Nephron (organoid): ENCODE results near the gene PTPRM.
A peak's percentile ranks its signal among the peaks of the same experiment; 100 is the strongest.

Experiments
- H3K27ac Mint-ChIP-seq, 3 experiments: 2 replicates each; pipeline ENCODE4 v1.8.0; 2020; ENCODE audit warnings: mixed read lengths in 3 of 3, mild to moderate bottlenecking in 2 of 3, moderate library complexity in 1 of 3
- H3K27me3 Mint-ChIP-seq: 2 replicates; pipeline ENCODE4 v1.8.0; 2021; ENCODE audit warnings: low read depth, mild to moderate bottlenecking, moderate library complexity, mixed read lengths
- H3K36me3 Mint-ChIP-seq: 2 replicates; pipeline ENCODE4 v1.8.0; 2020; ENCODE audit warnings: low read depth, mixed read lengths
- H3K4me1 Mint-ChIP-seq: 2 replicates; pipeline ENCODE4 v1.8.0; 2020; ENCODE audit warnings: mixed read lengths
- H3K4me3 Mint-ChIP-seq, 3 experiments: 2 replicates each; pipeline ENCODE4 v1.8.0; 2020; ENCODE audit warnings: mild to moderate bottlenecking in 3 of 3, mixed read lengths in 3 of 3, moderate library complexity in 2 of 3
- H3K9me3 Mint-ChIP-seq: 2 replicates; pipeline ENCODE4 v1.8.0; 2020; ENCODE audit warnings: mixed read lengths
- CTCF ChIP-seq, 3 experiments: fragments of 200-600 bp; sonication (generic); IDR thresholded peaks; one replicate each; pipeline ENCODE4 v1.5.0; 2021; ENCODE audit warnings: antibody characterized with exemption in 3 of 3; ENCODE audit not compliant: unreplicated experiment in 3 of 3

PTPRM gene

GRCh38 chr18:8365528-8365927 is 798.4 kb downstream of the PTPRM start:
- no peaks in the 10 kb centered on the region for H3K9me3 Mint-ChIP-seq
- H3K27ac Mint-ChIP-seq, result no peak overlapping the region
- peaks cover 18% of the 10 kb centered on the region for H3K4me1 Mint-ChIP-seq
- no peak overlapping the region for H3K4me3 Mint-ChIP-seq
- TF ChIP-seq CTCF (IDR thresholded peaks at IDR 0.05; ENCODE audit: unreplicated experiment in 3 of 3), result no peak
- H3K27me3 Mint-ChIP-seq, result peaks cover 24% of the 10 kb centered on the region
- no peaks in the 10 kb centered on the region for H3K36me3 Mint-ChIP-seq

GRCh38 chr18:8366070-8366469 is 799.0 kb downstream of the PTPRM start:
- no peak overlapping the region for H3K27ac Mint-ChIP-seq
- no peaks in the 10 kb centered on the region for H3K36me3 Mint-ChIP-seq
- no peak for TF ChIP-seq CTCF (IDR thresholded peaks at IDR 0.05; ENCODE audit: unreplicated experiment in 3 of 3)
- H3K27me3 Mint-ChIP-seq, result peaks cover 24% of the 10 kb centered on the region
- H3K9me3 Mint-ChIP-seq, result no peaks in the 10 kb centered on the region
- no peak overlapping the region for H3K4me3 Mint-ChIP-seq
- peaks cover 18% of the 10 kb centered on the region for H3K4me1 Mint-ChIP-seq

- Mint-ChIP-seq H3K36me3 (no peaks in the 10 kb centered on the region), H3K4me1 (peaks cover 18% of the 10 kb centered on the region), H3K27me3 (peaks cover 24% of the 10 kb centered on the region), H3K4me3 (peak overlapping the region in 2 of 3 experiments; percentile 54 to 59), H3K27ac (no peak overlapping the region), H3K9me3 (no peaks in the 10 kb centered on the region)
- no peak for TF ChIP-seq CTCF (IDR thresholded peaks at IDR 0.05; ENCODE audit: unreplicated experiment in 3 of 3)
Measured at GRCh38 chr18:8366656-8367055, 799.5 kb downstream of the PTPRM start.

- H3K4me3 Mint-ChIP-seq, result peak overlapping the region; percentile 31 to 59 (median 54)
- H3K27me3 Mint-ChIP-seq, result peaks cover 20% of the 10 kb centered on the region
- no peaks in the 10 kb centered on the region for H3K9me3 Mint-ChIP-seq
- no peak overlapping the region for H3K27ac Mint-ChIP-seq
- TF ChIP-seq CTCF (IDR thresholded peaks at IDR 0.05; ENCODE audit: unreplicated experiment in 3 of 3), result peak; percentile 56 to 62 (median 60)
- no peaks in the 10 kb centered on the region for H3K36me3 Mint-ChIP-seq
- H3K4me1 Mint-ChIP-seq, result peaks cover 18% of the 10 kb centered on the region
Measured at GRCh38 chr18:8367217-8367988, 800.3 kb downstream of the PTPRM start.

GRCh38 chr18:8368512-8369217 is 801.5 kb downstream of the PTPRM start:
- no peak for TF ChIP-seq CTCF (IDR thresholded peaks at IDR 0.05; ENCODE audit: unreplicated experiment in 3 of 3)
- H3K36me3 Mint-ChIP-seq, result no peaks in the 10 kb centered on the region
- H3K4me3 Mint-ChIP-seq, result no peak overlapping the region
- H3K27ac Mint-ChIP-seq, result no peak overlapping the region
- H3K4me1 Mint-ChIP-seq, result peaks cover 17% of the 10 kb centered on the region
- peaks cover 20% of the 10 kb centered on the region for H3K27me3 Mint-ChIP-seq
- no peaks in the 10 kb centered on the region for H3K9me3 Mint-ChIP-seq
